Inflammatory macrophage treated with lipopolysaccharide for 1 hour (primary cell): ENCODE results near the gene CNTNAP2.

Source experiments
- DNase-seq, 2 donors: peaks; one replicate each; pipeline ENCODE4 v3.0.0-alpha.2; 2020 to 2022

The CNTNAP2 gene

GRCh38 chr7:147170341-147171012 is 1053.9 kb downstream of the CNTNAP2 start:
- no peak for DNase-seq

- no peak for DNase-seq
These were observed 1054.4 kb downstream of the CNTNAP2 start for GRCh38 chr7:147171013-147171391.

GRCh38 chr7:147173883-147174282 is 1057.3 kb downstream of the CNTNAP2 start:
- no peak for DNase-seq

GRCh38 chr7:147182874-147183273 is 1066.3 kb downstream of the CNTNAP2 start:
- no peak for DNase-seq

- no peak for DNase-seq
These were observed 1066.7 kb downstream of the CNTNAP2 start for GRCh38 chr7:147183276-147183675.

GRCh38 chr7:147188467-147188866 is 1071.9 kb downstream of the CNTNAP2 start:
- no peak for DNase-seq

DNA sequence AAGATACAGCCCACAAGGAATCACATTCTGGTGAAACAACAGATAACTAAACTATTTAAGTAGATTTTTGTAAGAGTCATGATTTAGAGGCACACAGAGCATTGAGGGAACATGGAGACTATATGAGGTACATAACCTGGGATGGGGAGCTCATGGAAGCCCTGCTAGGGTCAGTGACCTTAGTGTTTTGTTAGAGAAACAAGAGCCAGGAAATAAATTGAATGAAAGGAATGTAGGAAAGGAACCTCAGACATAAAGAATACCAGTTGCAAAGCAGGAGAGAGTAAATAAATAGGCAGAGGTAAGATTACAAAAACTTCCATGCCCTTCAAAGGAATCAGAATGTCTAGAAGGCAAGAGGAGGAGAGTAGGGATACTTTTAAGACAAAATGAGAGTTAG is 1076.9 kb downstream of the CNTNAP2 start:
- DNase-seq, result no peak

GRCh38 chr7:147196481-147196880 is 1079.9 kb downstream of the CNTNAP2 start:
- DNase-seq, result no peak

- no peak for DNase-seq
These were observed 1080.4 kb downstream of the CNTNAP2 start for GRCh38 chr7:147197006-147197405.

- DNase-seq, result no peak
These were observed 1083.3 kb downstream of the CNTNAP2 start for GRCh38 chr7:147199868-147200267.

DNA sequence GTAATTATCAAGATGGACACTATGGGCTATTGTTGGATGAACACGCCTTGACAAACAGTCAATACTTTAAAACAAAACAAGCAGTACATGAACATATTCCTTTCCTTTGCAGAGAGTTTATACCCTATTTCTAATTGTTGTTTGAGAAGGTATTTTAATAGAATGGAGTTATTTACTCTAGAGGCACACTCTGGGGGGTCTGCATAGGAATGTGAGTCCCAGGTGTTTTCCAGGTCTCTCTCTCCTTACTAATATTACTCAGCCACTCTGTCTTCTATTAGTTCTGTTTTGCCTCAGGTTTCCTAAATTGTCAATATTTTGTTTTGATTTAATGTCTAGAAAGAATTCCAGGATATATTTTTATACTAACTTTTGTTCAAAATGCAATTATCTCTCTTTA is 1091.4 kb downstream of the CNTNAP2 start:
- DNase-seq, result no peak

DNA sequence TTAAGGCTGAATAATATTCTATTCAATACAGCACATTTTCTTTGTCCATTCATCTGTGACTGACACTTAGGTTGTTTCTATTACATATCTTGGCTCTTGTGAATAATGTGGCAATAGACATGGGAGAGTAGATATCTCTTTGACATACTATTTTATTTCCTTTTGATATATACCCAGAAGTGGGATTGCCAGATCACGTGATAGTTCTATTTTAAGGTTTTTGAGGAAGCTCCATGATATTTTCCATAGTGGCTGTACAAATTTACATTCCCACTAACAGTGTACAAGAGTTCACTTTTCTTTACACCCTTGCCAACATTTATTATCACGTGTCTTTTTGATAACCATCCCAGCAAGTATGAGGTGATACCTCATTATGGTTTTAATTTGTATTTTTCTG is 1114.7 kb downstream of the CNTNAP2 start:
- DNase-seq, result no peak

- DNase-seq, result no peak
These were observed 1119.2 kb downstream of the CNTNAP2 start for GRCh38 chr7:147235645-147236382.

- no peak for DNase-seq
These were observed 1123.9 kb downstream of the CNTNAP2 start for GRCh38 chr7:147240468-147240867.

DNA sequence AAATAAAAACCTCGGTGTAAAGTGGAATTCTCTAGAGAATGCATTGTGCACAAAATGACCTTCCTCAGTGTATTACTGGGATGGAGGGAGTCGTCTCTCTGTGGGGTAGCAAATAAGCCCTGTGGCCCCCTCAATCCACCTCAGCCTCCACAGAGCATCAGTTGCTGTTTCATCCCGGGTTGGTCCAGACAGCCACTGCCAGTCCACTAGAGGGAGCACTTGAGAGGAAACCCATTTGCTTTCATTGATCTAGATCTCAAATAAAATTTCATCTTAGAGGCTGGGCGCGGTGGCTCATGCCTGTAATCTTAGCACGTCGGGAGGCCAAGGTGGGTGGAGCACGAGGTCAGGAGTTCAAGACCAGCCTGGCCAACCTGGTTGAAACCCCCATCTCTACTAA is 1128.7 kb downstream of the CNTNAP2 start:
- DNase-seq, result peak; percentile 12 to 57

- DNase-seq, result no peak
These were observed 1133.4 kb downstream of the CNTNAP2 start for GRCh38 chr7:147249956-147250355.

DNA sequence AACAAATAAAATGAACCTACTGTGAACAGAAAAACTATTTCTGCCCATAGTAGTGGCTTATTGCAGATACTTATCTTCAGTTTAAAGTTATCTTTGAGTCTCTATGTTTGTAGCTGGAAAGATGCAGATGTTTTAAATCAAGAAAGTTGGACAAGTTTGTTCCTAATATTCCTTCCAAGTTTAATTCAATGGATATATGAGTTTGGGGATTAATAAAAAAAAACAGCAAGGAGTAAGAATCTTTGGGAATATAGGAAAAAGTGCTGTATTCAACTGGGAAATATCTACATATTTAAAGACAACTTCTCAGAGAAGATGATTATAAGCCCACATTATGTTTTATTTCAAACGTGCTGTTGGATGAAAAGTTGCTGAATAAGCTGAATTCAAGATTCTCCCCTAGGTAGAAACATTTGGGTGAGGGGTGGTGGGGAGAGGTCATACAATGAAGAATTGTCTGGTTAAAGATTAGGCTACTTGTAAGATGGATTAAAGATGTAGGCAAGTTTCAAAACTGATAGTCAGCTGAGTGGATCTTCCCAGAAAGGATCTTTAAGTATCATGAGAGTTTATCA is 1135.2 kb downstream of the CNTNAP2 start:
- no peak for DNase-seq

GRCh38 chr7:147261693-147262092 is 1145.1 kb downstream of the CNTNAP2 start:
- DNase-seq, result no peak

DNA sequence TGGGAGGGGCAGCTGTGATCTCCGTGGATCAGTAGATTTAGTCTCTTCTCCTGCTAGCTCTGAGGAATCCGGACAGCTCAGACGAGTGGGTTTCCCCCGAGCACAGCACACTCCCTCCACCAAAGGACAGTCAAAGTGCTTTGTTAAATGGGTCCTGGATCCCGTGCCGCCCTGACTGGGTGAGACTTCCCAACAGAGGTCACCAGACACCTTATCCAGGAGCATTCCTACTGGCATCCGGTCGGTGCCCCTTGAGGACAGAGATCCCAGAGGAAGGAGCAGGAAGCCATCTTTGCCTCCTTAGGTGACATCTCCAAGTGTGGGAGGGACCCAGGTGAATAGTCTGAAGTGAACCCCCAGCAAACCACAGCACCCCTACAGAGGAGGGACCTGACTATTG is 1148.9 kb downstream of the CNTNAP2 start:
- DNase-seq, result no peak

DNA sequence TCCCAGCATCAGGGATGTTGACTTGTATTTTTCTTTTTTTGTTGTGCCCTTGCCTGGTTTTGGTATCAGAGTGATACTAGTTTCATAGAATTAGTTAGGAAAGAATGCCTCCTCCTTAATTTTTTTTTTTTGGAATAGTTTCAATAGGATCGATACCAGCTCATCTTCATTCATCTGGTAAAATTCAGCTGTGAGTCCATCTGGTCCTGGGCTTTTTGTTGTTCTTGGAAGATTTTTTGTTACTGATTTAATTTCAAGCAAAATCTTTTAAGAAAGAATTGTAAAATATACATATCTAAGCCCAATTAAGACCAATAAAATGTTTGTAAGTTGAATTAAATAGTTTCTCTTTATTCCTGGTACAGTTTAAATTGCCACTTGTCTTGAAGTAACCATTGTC is 1159.5 kb downstream of the CNTNAP2 start:
- DNase-seq, result no peak

- DNase-seq, result no peak
These were observed 1160.3 kb downstream of the CNTNAP2 start for GRCh38 chr7:147276783-147277370.

GRCh38 chr7:147279514-147279913 is 1162.9 kb downstream of the CNTNAP2 start:
- DNase-seq, result no peak

GRCh38 chr7:147279964-147280374 is 1163.4 kb downstream of the CNTNAP2 start:
- DNase-seq, result no peak

DNA sequence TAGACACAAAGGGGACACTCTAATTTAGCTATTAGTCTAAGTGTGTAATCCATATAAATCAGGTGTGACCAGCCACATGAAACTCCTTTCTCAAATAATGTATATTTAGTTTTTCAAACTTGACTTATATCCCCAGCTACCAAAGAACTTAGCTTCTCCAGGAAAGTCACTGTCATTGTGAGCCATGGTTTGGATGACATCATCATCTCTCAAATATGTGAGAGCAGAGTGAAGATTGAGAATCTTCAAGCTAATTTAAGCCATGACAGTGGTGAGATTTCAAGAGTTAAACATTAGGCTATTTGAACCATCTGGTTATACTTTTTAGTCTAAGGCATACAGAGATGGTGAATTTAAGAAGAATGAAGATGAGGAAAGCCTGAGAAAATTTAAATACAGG is 1165.6 kb downstream of the CNTNAP2 start:
- no peak for DNase-seq
